ENCODE results near the gene CNDP1.

Gene CNDP1

GRCh38 chr18:74506448-74507084 is 27.7 kb upstream of the CNDP1 start:
- in situ Hi-C loops (cut with MboI; ENCODE audit: low sequenced_read_pairs) = no loop called here

- in situ Hi-C loops (cut with MboI; ENCODE audit: low sequenced_read_pairs) = no loop called here
These were observed 27.0 kb upstream of the CNDP1 start for GRCh38 chr18:74507097-74507881.

- in situ Hi-C loops (cut with MboI; ENCODE audit: low sequenced_read_pairs) = no loop called here
These were observed 26.4 kb upstream of the CNDP1 start for GRCh38 chr18:74507927-74508326.

DNA sequence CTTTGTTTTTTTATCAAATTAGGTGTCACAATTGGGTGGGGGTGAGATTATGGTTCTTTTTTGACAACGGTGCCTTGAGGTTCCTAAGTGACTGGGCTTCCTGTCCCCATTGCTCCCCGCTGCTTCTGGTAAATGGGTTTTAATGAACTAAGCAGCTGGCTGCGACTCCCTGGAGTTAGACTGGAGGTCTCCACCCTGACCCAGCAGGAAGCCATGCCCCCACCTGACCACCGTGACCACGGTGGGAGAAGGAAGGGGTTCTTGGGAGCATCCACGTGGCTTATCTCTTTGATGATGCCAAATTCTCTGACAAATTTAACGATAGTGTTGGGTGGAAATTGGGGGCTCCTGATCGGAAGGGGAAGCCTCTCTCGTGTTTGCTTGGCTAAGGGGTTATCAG is 25.9 kb upstream of the CNDP1 start:
- in situ Hi-C loops (cut with MboI; ENCODE audit: low sequenced_read_pairs) = no loop called here

GRCh38 chr18:74508821-74509225 is 25.5 kb upstream of the CNDP1 start:
- in situ Hi-C loops (cut with MboI; ENCODE audit: low sequenced_read_pairs) = no loop called here

DNA sequence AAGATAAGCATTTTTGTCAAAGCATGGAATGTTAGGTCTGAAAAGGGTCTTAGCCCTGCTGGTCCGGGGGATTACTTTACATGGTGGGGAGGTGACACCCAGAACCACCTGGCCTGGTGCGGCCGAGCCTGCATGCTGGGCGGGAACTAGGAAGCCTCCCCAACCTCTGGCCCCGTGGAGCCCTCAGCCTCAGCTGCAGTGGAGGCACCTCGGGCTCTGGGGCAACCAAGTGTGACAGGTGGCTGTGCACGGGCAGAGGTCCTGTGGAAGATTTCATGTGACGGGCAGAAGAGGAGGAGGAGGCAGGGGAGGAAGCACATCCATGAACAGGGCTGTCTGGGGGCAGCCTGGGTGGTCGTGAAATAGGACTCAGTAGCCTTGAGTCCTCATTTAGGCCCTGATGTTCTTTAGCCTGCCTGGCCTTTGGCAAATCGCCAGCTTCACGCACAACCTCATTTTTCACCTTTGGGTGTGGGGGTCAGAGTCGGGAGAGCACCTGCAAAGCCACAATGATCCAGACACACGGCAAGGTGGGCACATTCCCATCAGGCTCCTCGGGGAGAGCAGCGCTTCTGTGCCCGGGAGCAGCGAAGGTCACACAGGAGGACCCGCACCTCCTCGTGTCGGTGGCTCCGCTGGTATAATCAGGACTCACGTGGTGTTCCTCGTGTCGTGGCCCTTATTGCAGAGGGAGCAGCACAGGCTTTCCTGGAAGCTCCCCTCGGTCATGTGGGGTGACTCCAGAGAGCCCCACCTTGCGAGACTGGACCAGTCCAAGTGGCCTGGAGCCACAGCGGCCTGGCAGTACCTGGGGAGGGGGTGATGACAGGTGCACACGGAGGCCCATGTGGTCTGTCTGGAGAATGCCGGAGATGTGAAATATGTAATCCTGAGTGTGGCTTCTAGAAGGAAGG is 24.2 kb upstream of the CNDP1 start:
- in situ Hi-C loops (cut with MboI; ENCODE audit: low sequenced_read_pairs) = no loop called here

- in situ Hi-C loops (cut with MboI; ENCODE audit: low sequenced_read_pairs) = no loop called here
These were observed 23.6 kb upstream of the CNDP1 start for GRCh38 chr18:74510770-74511095.

- in situ Hi-C loops (cut with MboI; ENCODE audit: low sequenced_read_pairs) = no loop called here
These were observed 22.5 kb upstream of the CNDP1 start for GRCh38 chr18:74511823-74512222.

GRCh38 chr18:74512321-74513053 is 21.8 kb upstream of the CNDP1 start:
- in situ Hi-C loops (cut with MboI; ENCODE audit: low sequenced_read_pairs) = no loop called here

- in situ Hi-C loops (cut with MboI; ENCODE audit: low sequenced_read_pairs) = no loop called here
These were observed 21.0 kb upstream of the CNDP1 start for GRCh38 chr18:74513149-74513882.

- in situ Hi-C loops (cut with MboI; ENCODE audit: low sequenced_read_pairs) = no loop called here
These were observed 20.5 kb upstream of the CNDP1 start for GRCh38 chr18:74513883-74514205.

DNA sequence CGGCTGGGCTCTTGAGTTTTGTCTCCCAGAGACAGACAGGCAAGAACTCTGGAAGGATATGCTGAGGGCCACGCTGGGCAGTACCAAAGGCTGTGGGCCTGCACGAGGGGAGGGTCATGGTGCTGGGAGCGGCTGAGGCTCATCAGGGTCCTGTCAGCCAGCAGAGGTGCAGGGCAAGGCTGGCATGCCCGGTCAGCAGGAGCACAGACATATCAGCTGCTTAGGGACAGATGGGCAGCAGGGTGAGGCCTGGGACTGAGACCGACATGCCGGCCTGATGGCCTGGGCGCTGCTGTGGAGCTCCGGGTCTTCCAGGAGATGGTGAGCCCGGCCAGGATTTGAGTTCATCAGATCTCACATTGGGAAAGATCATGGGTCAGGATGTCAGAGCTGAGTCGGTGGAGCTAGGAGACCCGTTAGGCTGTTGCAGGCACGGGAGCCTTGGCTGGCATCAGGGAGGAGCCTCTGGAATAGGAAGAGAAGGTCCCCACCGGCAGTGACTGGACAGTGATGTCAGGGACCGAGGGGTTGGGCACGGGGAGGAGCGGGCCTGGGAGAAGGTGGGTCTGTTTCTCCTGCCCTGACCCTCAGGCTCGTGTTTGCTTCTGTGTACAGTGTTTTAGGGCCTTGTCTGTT is 19.3 kb upstream of the CNDP1 start:
- in situ Hi-C loops (cut with MboI; ENCODE audit: low sequenced_read_pairs) = no loop called here

DNA sequence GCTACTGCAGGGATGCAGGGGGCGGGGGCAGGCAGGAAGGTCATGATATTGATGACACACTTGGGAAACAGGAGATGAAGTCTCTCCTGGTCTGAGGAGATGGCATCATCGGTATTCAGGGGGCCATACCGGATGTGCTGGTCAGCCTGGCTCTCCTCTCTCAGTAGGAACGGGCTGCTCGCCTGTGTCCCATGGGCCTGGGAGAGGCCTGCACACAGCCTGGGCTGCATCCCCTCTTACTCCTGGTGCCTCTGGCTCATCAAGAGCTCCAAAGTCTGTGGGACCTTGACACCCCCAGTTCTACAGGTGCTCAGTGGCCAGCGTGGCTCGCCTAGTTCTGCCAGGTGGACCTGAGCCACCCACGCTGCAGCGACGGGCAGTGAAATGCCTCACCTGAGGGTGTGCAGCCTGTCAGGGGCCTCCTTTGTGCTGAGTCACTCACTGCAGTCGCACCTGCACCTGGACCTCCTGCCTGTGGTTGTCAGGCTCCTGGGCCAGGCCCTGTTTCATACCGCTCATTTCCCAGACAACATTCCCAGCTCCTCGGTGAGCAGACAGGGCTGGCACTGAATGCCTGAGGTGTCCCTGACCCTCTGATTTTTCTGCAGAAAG is 18.6 kb upstream of the CNDP1 start:
- in situ Hi-C loops (cut with MboI; ENCODE audit: low sequenced_read_pairs) = no loop called here

DNA sequence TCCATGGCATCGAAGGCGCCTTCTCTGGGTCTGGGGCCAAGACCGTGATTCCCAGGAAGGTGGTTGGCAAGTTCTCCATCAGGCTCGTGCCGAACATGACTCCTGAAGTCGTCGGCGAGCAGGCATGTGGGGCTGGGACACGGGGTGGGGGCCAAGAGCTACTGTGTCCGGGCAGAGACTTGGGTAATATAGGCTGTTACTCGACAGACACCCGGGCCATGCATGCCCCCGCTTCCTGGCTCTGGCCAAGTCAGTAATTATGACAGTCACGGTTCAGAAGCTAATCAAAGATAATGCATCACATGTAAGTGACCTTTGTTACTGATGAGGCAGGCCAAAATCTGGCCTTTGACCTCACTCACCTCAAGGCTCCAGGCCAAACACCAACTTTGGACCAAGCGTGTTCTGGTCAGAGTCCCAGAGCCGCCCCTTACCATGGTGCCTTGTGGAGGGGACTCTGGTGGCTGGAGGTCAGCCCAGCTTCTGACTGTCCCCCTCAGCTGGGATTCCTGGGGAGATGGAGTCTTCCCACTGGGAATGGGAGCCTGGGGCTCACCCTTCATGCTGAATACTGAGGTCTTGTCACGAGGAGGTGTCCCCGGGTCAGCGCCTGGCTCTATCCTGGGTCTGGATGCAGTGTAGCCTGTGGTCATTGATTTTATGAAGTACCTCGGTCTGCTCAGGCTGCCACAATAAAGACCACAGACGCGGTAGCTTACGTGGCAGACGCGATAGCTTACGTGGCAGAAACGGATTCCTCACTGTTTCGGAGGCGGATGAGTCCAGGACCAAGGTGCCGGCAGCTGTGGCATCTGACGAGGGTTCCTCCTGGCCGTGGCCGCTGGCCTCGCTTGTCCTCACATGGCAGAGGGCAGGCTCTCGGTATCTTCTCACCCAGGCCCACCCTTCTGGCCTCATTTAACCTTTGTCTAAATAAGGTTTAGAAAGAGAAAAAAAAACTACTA is 17.7 kb upstream of the CNDP1 start:
- in situ Hi-C loops (cut with MboI; ENCODE audit: low sequenced_read_pairs) = no loop called here

DNA sequence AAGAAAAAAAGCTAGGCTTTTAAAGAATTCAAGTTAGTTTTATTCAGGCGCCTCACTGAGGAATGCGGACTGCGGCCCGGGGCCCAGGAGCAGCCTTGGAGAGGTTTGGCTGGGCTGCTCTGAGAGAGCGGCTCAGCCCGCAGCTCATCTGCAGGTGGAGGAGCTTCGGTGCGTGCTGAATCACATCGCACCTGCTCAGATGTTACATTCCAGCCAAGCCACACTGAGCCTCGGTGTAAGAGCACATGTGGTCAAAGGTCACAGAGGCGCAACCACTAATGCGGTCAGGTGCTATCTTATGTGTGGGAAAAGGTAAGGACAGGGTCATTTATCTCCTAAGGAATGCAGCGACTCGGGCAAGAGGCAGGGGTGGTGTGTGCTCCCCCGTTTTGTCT is 17.1 kb upstream of the CNDP1 start:
- in situ Hi-C loops (cut with MboI; ENCODE audit: low sequenced_read_pairs) = no loop called here

GRCh38 chr18:74518456-74519295 is 15.6 kb upstream of the CNDP1 start:
- in situ Hi-C loops (cut with MboI; ENCODE audit: low sequenced_read_pairs) = no loop called here

GRCh38 chr18:74519320-74520095 is 14.8 kb upstream of the CNDP1 start:
- in situ Hi-C loops (cut with MboI; ENCODE audit: low sequenced_read_pairs) = no loop called here
